ENCODE measurements around the gene ARID3B.

ARID3B gene

GRCh38 chr15:74603026-74603788 lies 62.2 kb downstream of the ARID3B start:
- DNase-seq (ENCODE audit: extremely low read depth in 1 of 2, low read depth in 1 of 2): no peak

- no peak for DNase-seq (ENCODE audit: extremely low read depth in 1 of 2, low read depth in 1 of 2)
These were observed 63.0 kb downstream of the ARID3B start for GRCh38 chr15:74603789-74604705.

GRCh38 chr15:74604983-74605794 lies 64.2 kb downstream of the ARID3B start:
- no peak for DNase-seq (ENCODE audit: extremely low read depth in 1 of 2, low read depth in 1 of 2)

- no peak for DNase-seq (ENCODE audit: extremely low read depth in 1 of 2, low read depth in 1 of 2)
These were observed 64.8 kb downstream of the ARID3B start for GRCh38 chr15:74605795-74606150.

- DNase-seq (ENCODE audit: extremely low read depth in 1 of 2, low read depth in 1 of 2): no peak
These were observed 67.8 kb downstream of the ARID3B start for GRCh38 chr15:74608786-74609185.

- DNase-seq (ENCODE audit: extremely low read depth in 1 of 2, low read depth in 1 of 2): no peak
These were observed 68.9 kb downstream of the ARID3B start for GRCh38 chr15:74609938-74610301.

GRCh38 chr15:74610302-74610951 lies 69.4 kb downstream of the ARID3B start:
- no peak for DNase-seq (ENCODE audit: extremely low read depth in 1 of 2, low read depth in 1 of 2)

- no peak for DNase-seq (ENCODE audit: extremely low read depth in 1 of 2, low read depth in 1 of 2)
These were observed 70.3 kb downstream of the ARID3B start for GRCh38 chr15:74611341-74611740.

- DNase-seq (ENCODE audit: extremely low read depth in 1 of 2, low read depth in 1 of 2): no peak
These were observed 70.8 kb downstream of the ARID3B start for GRCh38 chr15:74611834-74612233.

GRCh38 chr15:74612677-74613076 lies 71.7 kb downstream of the ARID3B start:
- DNase-seq (ENCODE audit: extremely low read depth in 1 of 2, low read depth in 1 of 2): no peak

GRCh38 chr15:74613089-74613952 lies 72.3 kb downstream of the ARID3B start:
- DNase-seq (ENCODE audit: extremely low read depth in 1 of 2, low read depth in 1 of 2): no peak

- no peak for DNase-seq (ENCODE audit: extremely low read depth in 1 of 2, low read depth in 1 of 2)
These were observed 73.1 kb downstream of the ARID3B start for GRCh38 chr15:74613953-74614743.

- DNase-seq (ENCODE audit: extremely low read depth in 1 of 2, low read depth in 1 of 2): peak; percentile 73 to 82
These were observed 73.9 kb downstream of the ARID3B start for GRCh38 chr15:74614744-74615507.

GRCh38 chr15:74615508-74616365 lies 74.7 kb downstream of the ARID3B start, which contains the start of gene CLK3:
TSS of gene CLK3 (plus strand) at chr15:74615836. CDS start at chr15:74619197, 3,361 bp downstream.
- DNase-seq (ENCODE audit: extremely low read depth in 1 of 2, low read depth in 1 of 2): peak; percentile 92 to 95

GRCh38 chr15:74616366-74616939 lies 75.4 kb downstream of the ARID3B start:
- DNase-seq (ENCODE audit: extremely low read depth in 1 of 2, low read depth in 1 of 2): peak in 1 of 2 donors; percentile 56

- no peak for DNase-seq (ENCODE audit: extremely low read depth in 1 of 2, low read depth in 1 of 2)
These were observed 76.0 kb downstream of the ARID3B start for GRCh38 chr15:74616996-74617395.
